Neural crest cell (in vitro differentiated cells): Measurements from ENCODE around the gene MAP3K10. TPM values are rescaled to one million over a fixed set of nuclear protein-coding genes. Genes with fewer than 3 reads are reported as not detected.
"Not testable (repeated sequence)": the region's sequence is repeated elsewhere in the genome, so short reads cannot be mapped to it uniquely, and the experiment has no call there.

ENCODE experiments used
- DNase-seq: peaks from one replicate; pipeline ENCODE4 v3.0.0; 2021; ENCODE audit warnings: low read depth, mixed read lengths, low spot score
- H3K27ac Mint-ChIP-seq: one replicate; pipeline ENCODE4 v1.8.0; 2021; ENCODE audit warnings: mild to moderate bottlenecking, mixed read lengths; ENCODE audit not compliant: unreplicated experiment
- H3K27me3 Mint-ChIP-seq: 2 replicates; pipeline ENCODE4 v1.8.0; 2021; ENCODE audit warnings: low read depth, mild to moderate bottlenecking, mixed read lengths
- H3K36me3 Mint-ChIP-seq: 2 replicates; pipeline ENCODE4 v1.8.0; 2021; ENCODE audit warnings: low read depth, mild to moderate bottlenecking, mixed read lengths
- H3K4me1 Mint-ChIP-seq: 2 replicates; pipeline ENCODE4 v1.8.0; 2021; ENCODE audit warnings: mixed read lengths
- H3K4me3 Mint-ChIP-seq: one replicate; pipeline ENCODE4 v1.8.0; 2021; ENCODE audit warnings: mild to moderate bottlenecking, mixed read lengths
- H3K9me3 Mint-ChIP-seq: 2 replicates; pipeline ENCODE4 v1.8.0; 2021; ENCODE audit warnings: mixed read lengths
- total RNA-seq: library from RNA; stranded (reverse); gene quantifications from 2 replicates; pipeline ENCODE4 v1.2.1, GENCODE V29; 2021
- TF ChIP-seq, protein P1 (sequence below): fragments of 200-600 bp; sonication (generic); conservative IDR thresholded peaks from 2 replicates; pipeline ENCODE4 v1.5.0; 2021; ENCODE audit warnings: antibody characterized with exemption, mild to moderate bottlenecking

The MAP3K10 gene
- total RNA-seq, 1 donor from 2014 or later: 34.2 TPM

DNA sequence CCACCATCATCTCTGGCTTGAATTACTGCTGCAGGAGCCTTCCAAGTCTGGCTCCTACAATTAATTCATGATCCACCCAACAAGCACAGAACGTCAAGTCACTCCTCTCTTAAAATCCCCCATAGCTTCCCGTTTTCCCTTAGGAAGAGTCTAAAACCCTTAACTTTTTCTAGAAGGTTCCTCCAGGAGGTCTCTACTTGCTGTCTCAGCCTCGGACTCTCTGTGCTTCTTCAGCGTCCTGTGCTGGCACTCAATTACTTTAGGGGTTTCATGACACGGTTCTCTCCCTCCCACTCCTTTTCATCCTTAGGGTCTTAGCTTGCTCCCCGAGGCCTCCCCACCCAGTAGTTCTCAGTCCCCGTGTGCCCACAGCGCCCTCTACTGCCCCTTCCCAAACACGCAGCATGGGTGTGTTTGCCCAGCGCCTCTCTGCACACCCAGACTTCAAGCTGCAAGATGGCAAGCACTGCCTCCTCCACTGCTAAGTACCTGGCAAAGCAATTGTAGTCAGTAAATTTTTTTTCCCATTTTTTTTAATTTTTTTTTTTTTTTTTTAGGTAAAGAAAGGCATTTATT, 25.8 kb upstream of the MAP3K10 start:
- Mint-ChIP-seq H3K9me3 (peaks cover 5% of the 10 kb centered on the region), H3K27ac (no peak overlapping the region), H3K27me3 (peaks cover 5% of the 10 kb centered on the region), H3K4me3 (no peak overlapping the region), H3K36me3 (no peaks in the 10 kb centered on the region), H3K4me1 (no peaks in the 10 kb centered on the region)
- peak; percentile 50 for DNase-seq
- TF ChIP-seq, protein P1, sequence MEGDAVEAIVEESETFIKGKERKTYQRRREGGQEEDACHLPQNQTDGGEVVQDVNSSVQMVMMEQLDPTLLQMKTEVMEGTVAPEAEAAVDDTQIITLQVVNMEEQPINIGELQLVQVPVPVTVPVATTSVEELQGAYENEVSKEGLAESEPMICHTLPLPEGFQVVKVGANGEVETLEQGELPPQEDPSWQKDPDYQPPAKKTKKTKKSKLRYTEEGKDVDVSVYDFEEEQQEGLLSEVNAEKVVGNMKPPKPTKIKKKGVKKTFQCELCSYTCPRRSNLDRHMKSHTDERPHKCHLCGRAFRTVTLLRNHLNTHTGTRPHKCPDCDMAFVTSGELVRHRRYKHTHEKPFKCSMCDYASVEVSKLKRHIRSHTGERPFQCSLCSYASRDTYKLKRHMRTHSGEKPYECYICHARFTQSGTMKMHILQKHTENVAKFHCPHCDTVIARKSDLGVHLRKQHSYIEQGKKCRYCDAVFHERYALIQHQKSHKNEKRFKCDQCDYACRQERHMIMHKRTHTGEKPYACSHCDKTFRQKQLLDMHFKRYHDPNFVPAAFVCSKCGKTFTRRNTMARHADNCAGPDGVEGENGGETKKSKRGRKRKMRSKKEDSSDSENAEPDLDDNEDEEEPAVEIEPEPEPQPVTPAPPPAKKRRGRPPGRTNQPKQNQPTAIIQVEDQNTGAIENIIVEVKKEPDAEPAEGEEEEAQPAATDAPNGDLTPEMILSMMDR: peak; percentile 57

DNA sequence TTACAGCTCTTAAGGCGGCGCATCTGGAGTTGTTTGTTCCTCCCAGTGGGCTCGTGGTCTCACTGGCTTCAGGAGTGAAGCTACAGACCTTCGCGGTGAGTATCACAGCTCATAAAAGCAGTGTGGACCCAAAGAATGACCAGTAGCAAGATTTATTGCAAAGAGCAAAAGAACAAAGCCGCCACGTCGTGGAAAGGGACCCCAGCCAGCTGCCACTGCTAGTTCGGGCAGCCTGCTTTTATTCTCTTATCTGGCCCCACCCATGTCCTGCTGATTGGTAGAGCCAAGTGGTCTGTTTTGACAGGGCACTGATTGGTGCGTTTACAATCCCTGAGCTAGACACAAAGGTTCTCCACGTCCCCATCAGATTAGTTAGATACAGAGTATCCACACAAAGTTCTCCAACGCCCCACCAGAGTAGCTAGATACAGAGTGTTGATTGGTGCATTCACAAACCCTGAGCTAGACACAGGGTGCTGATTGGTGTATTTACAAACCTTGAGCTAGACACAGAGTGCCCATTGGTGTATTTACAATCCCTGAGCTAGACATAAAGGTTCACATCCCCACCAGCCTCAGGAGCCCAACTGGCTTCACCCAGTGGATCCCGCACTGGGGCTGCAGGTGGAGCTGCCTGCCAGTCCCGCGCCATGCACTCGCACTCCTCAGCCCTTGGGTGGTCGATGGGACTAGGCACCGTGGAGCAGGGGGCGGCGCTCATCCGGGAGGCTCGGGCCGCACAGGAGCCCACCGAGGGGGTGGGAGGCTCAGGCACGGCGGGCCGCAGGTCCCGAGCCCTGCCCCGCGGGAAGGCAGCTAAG, 21.5 kb upstream of the MAP3K10 start:
- not testable (repeated sequence) for H3K4me1 Mint-ChIP-seq, H3K9me3 Mint-ChIP-seq, H3K4me3 Mint-ChIP-seq, H3K36me3 Mint-ChIP-seq, DNase-seq, H3K27me3 Mint-ChIP-seq
- H3K27ac Mint-ChIP-seq: peak overlapping the region; percentile 15

DNA sequence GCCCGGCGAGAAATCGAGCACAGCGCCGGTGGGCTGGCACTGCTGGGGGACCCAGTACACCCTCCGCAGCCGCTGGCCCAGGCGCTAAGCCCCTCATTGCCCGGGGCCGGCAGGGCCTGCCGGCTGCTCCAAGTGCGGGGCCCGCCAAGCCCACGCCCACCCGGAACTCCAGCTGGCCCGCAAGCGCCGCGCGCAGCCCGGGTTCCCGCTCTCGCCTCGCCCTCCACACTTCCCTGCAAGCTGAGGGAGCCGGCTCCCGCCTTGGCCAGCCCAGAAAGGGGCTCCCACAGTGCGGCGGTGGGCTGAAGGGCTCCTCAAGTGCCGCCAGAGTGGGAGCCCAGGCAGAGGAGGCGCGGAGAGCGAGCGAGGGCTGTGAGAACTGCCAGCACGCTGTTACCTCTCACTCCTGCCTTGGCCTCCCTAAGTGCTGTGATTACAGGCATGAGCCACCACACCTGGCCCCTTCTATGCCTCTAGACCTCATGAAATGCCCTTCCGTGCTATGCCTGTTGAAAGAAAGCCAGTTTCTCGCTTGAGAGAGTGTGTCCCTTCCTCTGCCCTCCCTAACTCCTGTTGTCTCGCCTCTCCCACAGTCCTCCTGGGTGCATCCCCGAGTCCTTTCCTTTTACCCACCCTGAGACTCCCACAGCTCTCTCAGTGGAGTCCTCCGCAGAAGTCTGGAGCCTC, 20.8 kb upstream of the MAP3K10 start:
- H3K4me1 Mint-ChIP-seq, H3K9me3 Mint-ChIP-seq, DNase-seq, H3K27me3 Mint-ChIP-seq, H3K4me3 Mint-ChIP-seq, H3K36me3 Mint-ChIP-seq: not testable (repeated sequence)
- peak overlapping the region; percentile 68 for H3K27ac Mint-ChIP-seq

DNA sequence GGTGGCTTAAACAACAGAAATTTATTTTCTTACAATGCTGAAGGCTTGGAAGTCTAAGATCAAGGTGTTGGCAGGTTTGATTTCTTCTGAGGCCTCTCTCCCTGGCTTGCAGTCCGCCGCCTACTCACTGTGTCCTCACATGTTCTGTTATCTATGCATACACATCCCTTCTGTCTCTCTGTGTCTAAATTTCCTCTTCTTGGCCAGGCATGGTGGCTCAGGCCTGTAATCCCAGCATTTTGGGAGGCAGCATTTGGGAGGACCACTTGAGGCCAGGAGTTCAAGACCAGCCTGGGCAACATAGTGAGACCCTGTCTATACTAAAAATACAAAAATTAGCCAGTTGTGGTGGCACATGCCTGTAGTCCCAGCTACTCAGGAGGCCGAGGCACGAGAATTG, 19.9 kb upstream of the MAP3K10 start:
- not testable (repeated sequence) for H3K27me3 Mint-ChIP-seq, H3K9me3 Mint-ChIP-seq, H3K27ac Mint-ChIP-seq, H3K36me3 Mint-ChIP-seq, DNase-seq, H3K4me3 Mint-ChIP-seq, H3K4me1 Mint-ChIP-seq

DNA sequence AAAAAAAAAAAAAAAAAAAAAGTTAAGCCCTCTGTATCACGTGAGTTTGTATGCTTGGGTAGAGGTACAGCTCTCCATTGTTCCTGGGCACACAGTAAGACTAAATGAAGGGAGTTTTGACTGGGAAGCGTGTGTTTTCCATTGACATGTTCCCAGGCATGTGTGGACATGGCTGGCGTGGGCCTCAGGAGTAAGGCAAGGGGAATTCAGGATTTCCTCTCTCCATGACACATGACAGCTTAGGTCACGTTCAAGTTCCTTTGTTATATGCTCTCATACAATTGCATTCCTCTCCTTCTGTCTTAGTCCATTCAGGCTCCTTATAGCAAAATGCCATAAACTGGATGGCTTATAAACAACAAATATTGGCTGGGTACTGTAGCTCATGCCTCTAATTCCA, 17.1 kb upstream of the MAP3K10 start:
- H3K36me3 Mint-ChIP-seq: no peaks in the 10 kb centered on the region
- H3K9me3 Mint-ChIP-seq: no peaks in the 10 kb centered on the region
- no peak overlapping the region for H3K4me3 Mint-ChIP-seq
- DNase-seq: no peak
- peaks cover 12% of the 10 kb centered on the region for H3K27me3 Mint-ChIP-seq
- H3K4me1 Mint-ChIP-seq: no peaks in the 10 kb centered on the region
- TF ChIP-seq, protein P1: no peak
- H3K27ac Mint-ChIP-seq: no peak overlapping the region

DNA sequence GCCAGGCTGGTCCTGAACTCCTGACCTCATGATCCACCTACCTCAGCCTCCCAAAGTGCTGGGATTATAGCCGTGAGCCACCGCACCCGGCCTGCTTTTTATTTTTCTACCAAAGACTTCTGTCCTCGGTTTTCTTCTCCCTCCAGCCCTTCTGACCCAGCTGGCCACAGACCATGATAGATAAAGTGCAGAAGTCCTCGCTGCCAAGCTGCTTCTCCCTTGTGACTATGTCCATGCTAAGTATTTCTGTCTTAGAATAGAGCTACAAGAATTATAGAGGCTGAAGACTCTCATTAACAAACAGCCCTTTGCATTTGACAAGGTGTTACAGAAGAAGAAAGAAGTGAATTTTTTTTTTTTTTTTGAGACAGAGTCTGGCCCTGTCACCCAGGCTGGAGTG, 15.4 kb upstream of the MAP3K10 start:
- TF ChIP-seq, protein P1: no peak
- no peak overlapping the region for H3K27ac Mint-ChIP-seq
- peaks cover 21% of the 10 kb centered on the region for H3K27me3 Mint-ChIP-seq
- H3K36me3 Mint-ChIP-seq: no peaks in the 10 kb centered on the region
- no peaks in the 10 kb centered on the region for H3K4me1 Mint-ChIP-seq
- DNase-seq: no peak
- H3K4me3 Mint-ChIP-seq: no peak overlapping the region
- no peaks in the 10 kb centered on the region for H3K9me3 Mint-ChIP-seq
